ENCODE data around the gene RGS5. TPM values are rescaled to one million over a fixed set of nuclear protein-coding genes. Genes with fewer than 3 reads are reported as not detected.
"Not testable (repeated sequence)": the region's sequence is repeated elsewhere in the genome, so short reads cannot be mapped to it uniquely, and the experiment has no call there.

Gene RGS5
- total and polyA plus RNA-seq, 2 experiments from 2014 or later = 23.4 to 48.3 TPM

DNA sequence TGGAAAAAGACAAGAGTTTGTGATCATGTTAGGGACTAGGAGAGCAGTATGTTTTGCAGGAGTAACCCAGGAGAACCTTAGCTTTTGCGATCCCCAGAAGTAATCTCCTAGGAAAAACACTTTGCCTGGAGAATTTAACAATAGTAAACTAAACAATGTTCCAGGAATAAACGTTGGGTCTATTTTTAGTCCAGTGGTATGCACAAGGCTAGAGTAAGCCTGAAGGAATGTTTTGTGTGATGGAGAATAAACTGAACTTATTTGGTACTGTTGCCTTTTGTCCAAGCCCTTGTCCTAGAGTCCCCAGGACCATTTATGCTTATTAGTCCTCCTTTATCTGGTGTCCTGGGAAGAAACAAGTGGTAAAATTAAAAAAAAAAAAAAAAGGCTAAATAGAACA is 28.7 kb upstream of the RGS5 start (continued):
- TF ChIP-seq, protein P1, sequence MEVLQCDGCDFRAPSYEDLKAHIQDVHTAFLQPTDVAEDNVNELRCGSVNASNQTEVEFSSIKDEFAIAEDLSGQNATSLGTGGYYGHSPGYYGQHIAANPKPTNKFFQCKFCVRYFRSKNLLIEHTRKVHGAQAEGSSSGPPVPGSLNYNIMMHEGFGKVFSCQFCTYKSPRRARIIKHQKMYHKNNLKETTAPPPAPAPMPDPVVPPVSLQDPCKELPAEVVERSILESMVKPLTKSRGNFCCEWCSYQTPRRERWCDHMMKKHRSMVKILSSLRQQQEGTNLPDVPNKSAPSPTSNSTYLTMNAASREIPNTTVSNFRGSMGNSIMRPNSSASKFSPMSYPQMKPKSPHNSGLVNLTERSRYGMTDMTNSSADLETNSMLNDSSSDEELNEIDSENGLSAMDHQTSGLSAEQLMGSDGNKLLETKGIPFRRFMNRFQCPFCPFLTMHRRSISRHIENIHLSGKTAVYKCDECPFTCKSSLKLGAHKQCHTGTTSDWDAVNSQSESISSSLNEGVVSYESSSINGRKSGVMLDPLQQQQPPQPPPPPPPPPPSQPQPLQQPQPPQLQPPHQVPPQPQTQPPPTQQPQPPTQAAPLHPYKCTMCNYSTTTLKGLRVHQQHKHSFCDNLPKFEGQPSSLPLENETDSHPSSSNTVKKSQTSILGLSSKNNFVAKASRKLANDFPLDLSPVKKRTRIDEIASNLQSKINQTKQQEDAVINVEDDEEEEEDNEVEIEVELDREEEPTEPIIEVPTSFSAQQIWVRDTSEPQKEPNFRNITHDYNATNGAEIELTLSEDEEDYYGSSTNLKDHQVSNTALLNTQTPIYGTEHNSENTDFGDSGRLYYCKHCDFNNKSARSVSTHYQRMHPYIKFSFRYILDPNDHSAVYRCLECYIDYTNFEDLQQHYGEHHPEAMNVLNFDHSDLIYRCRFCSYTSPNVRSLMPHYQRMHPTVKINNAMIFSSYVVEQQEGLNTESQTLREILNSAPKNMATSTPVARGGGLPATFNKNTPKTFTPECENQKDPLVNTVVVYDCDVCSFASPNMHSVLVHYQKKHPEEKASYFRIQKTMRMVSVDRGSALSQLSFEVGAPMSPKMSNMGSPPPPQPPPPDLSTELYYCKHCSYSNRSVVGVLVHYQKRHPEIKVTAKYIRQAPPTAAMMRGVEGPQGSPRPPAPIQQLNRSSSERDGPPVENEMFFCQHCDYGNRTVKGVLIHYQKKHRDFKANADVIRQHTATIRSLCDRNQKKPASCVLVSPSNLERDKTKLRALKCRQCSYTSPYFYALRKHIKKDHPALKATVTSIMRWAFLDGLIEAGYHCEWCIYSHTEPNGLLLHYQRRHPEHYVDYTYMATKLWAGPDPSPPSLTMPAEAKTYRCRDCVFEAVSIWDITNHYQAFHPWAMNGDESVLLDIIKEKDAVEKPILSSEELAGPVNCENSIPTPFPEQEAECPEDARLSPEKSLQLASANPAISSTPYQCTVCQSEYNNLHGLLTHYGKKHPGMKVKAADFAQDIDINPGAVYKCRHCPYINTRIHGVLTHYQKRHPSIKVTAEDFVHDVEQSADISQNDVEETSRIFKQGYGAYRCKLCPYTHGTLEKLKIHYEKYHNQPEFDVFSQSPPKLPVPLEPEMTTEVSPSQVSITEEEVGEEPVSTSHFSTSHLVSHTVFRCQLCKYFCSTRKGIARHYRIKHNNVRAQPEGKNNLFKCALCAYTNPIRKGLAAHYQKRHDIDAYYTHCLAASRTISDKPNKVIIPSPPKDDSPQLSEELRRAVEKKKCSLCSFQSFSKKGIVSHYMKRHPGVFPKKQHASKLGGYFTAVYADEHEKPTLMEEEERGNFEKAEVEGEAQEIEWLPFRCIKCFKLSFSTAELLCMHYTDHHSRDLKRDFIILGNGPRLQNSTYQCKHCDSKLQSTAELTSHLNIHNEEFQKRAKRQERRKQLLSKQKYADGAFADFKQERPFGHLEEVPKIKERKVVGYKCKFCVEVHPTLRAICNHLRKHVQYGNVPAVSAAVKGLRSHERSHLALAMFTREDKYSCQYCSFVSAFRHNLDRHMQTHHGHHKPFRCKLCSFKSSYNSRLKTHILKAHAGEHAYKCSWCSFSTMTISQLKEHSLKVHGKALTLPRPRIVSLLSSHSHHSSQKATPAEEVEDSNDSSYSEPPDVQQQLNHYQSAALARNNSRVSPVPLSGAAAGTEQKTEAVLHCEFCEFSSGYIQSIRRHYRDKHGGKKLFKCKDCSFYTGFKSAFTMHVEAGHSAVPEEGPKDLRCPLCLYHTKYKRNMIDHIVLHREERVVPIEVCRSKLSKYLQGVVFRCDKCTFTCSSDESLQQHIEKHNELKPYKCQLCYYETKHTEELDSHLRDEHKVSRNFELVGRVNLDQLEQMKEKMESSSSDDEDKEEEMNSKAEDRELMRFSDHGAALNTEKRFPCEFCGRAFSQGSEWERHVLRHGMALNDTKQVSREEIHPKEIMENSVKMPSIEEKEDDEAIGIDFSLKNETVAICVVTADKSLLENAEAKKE (CRISPR knock-in tag; IDR thresholded peaks at IDR 0.05) = no peak
- no peak for TF ChIP-seq EZH2 (IDR thresholded peaks at IDR 0.05; ENCODE audit: low read depth, unreplicated experiment)

DNA sequence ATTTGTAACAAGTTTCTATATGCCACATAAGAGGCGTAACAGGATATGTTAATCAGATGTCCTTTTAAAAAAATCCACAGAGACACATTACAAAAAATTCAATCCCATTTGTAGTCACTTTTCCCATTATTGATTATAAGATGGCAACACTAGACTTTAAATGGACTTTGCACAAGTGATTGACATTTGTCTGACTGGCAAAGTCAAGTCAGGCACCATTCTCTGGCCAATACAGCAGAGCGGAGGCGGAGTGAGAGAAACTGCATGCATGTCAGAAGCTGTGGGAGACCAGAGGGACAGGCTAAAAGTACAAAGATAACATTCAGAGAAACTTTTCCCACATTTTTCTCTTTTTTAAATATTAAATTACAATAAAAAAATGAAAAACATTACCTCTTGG is 28.1 kb upstream of the RGS5 start:
- no peak overlapping the region for H3K27ac ChIP-seq (ENCODE audit: low read depth)
- peaks cover 7% of the 10 kb centered on the region for H3K36me3 Mint-ChIP-seq (ENCODE audit: low read depth)
- no peaks in the 10 kb centered on the region for H3K79me2 ChIP-seq (replicated peaks; ENCODE audit: insufficient read depth)
- H3K4me3 ChIP-seq = no peak overlapping the region
- H3K27me3 Mint-ChIP-seq (ENCODE audit: insufficient read depth, low read depth, poor library complexity) = no peaks in the 10 kb centered on the region
- no peaks in the 10 kb centered on the region for H3F3A ChIP-seq (replicated peaks; ENCODE audit: low read depth)
- DNase-seq (ENCODE audit: low spot score) = no peak
- no peaks in the 10 kb centered on the region for H3K4me1 ChIP-seq (ENCODE audit: insufficient read depth)
- H3K4me1 Mint-ChIP-seq = no peaks in the 10 kb centered on the region; the same call in 2 of the 3 replicates
- H3K4me2 ChIP-seq = no peak overlapping the region
- H3K27ac Mint-ChIP-seq = no peak overlapping the region
- ATAC-seq = no peak
- H4K20me1 ChIP-seq (replicated peaks; ENCODE audit: insufficient read depth) = no peaks in the 10 kb centered on the region
- H3K9me3 Mint-ChIP-seq = peaks cover 25% of the 10 kb centered on the region
- no peaks in the 10 kb centered on the region for H3K36me3 ChIP-seq (ENCODE audit: insufficient read depth)
- H2AFZ ChIP-seq = no peak overlapping the region
- no peak overlapping the region for H3K4me3 Mint-ChIP-seq
- H3K9me2 ChIP-seq (ENCODE audit: insufficient read depth) = 0 out of 2 replicates have a peak, but pooled peaks cover 12% of the 10 kb centered on the region
- no peak for TF ChIP-seq EZH2 (IDR thresholded peaks at IDR 0.05; ENCODE audit: low read depth, unreplicated experiment)
- TF ChIP-seq REST (IDR thresholded peaks at IDR 0.05; ENCODE audit: unreplicated experiment) = no peak
- H3K27me3 ChIP-seq (ENCODE audit: insufficient read depth) = no peaks in the 10 kb centered on the region

DNA sequence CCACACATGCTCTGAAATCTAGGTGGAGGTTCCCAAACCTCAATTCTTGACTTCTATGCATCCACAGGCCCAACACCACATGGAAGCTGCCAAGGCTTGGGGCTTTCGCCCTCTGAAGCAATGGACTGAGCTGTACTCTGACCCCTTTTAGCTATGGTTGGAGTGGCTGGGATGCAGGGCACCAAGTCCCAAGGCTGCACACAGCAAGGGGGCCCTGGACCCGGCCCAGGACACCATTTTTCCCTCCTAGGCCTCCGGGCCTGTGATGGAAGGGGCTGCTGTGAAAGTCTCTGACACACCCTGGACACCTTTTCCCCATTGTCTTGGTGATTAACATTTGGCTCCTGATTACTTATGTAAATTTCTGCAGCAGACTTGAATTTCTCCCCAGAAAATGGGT is 25.6 kb upstream of the RGS5 start:
- not testable (repeated sequence) for H3K27me3 ChIP-seq (ENCODE audit: insufficient read depth); H3K4me3 ChIP-seq; H3K36me3 ChIP-seq (ENCODE audit: insufficient read depth); H3K27me3 Mint-ChIP-seq (ENCODE audit: insufficient read depth, low read depth, poor library complexity); DNase-seq (ENCODE audit: low spot score); H3K27ac Mint-ChIP-seq; H3K4me3 Mint-ChIP-seq; H3K79me2 ChIP-seq (replicated peaks; ENCODE audit: insufficient read depth); H3K4me1 ChIP-seq (ENCODE audit: insufficient read depth); H3K27ac ChIP-seq (ENCODE audit: low read depth); H3F3A ChIP-seq (replicated peaks; ENCODE audit: low read depth); ATAC-seq; H3K4me2 ChIP-seq; H3K4me1 Mint-ChIP-seq; H2AFZ ChIP-seq; H3K36me3 Mint-ChIP-seq (ENCODE audit: low read depth); H4K20me1 ChIP-seq (replicated peaks; ENCODE audit: insufficient read depth)
- 0 out of 2 replicates have a peak, but pooled peaks cover 13% of the 10 kb centered on the region for H3K9me2 ChIP-seq (ENCODE audit: insufficient read depth)
- H3K9me3 Mint-ChIP-seq = peaks cover 25% of the 10 kb centered on the region
